HEK293 (cell line): ENCODE results near the gene MEGF6.

ENCODE experiments used
- PBX3 ChIP-seq: sonication (generic); formaldehyde crosslinking; IDR thresholded peaks from 2 replicates; pipeline ENCODE4 v1.8.1; 2022; ENCODE audit warnings: mild to moderate bottlenecking, moderate library complexity, missing genetic modification reagents
- YY1 ChIP-seq: fragments of 450-650 bp; formaldehyde crosslinking; IDR thresholded peaks from 2 replicates; pipeline ENCODE4 v1.5.1; 2018; ENCODE audit warnings: missing biosample characterization, missing genetic modification characterization
- ZNF626 ChIP-seq: fragments of 450-650 bp; sonication (Bioruptor Pico); formaldehyde crosslinking; IDR thresholded peaks from 2 replicates; pipeline ENCODE4 v1.5.1; 2018; ENCODE audit warnings: missing biosample characterization, missing genetic modification characterization, inconsistent platforms
- TF ChIP-seq, protein P1 (sequence below): fragments of 450-650 bp; formaldehyde crosslinking; IDR thresholded peaks from 2 replicates; pipeline ENCODE4 v1.5.1; 2016; ENCODE audit warnings: missing biosample characterization, missing genetic modification characterization

- TF ChIP-seq PBX3 (no peak), YY1 (no peak), ZNF626 (tag by site-specific recombination) (no peak)
- TF ChIP-seq, protein P1, sequence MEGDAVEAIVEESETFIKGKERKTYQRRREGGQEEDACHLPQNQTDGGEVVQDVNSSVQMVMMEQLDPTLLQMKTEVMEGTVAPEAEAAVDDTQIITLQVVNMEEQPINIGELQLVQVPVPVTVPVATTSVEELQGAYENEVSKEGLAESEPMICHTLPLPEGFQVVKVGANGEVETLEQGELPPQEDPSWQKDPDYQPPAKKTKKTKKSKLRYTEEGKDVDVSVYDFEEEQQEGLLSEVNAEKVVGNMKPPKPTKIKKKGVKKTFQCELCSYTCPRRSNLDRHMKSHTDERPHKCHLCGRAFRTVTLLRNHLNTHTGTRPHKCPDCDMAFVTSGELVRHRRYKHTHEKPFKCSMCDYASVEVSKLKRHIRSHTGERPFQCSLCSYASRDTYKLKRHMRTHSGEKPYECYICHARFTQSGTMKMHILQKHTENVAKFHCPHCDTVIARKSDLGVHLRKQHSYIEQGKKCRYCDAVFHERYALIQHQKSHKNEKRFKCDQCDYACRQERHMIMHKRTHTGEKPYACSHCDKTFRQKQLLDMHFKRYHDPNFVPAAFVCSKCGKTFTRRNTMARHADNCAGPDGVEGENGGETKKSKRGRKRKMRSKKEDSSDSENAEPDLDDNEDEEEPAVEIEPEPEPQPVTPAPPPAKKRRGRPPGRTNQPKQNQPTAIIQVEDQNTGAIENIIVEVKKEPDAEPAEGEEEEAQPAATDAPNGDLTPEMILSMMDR (tag by site-specific recombination): no peak
These were observed 37.8 kb downstream of the MEGF6 start for GRCh38 chr1:3573500-3573899.
